IPS-18c (cell line): ENCODE results near the gene GDF10.

Source experiments
- H3K4me3 ChIP-seq: 2 replicates; pipeline ENCODE4 v1.7.0; 2013; ENCODE audit warnings: low read depth, mild to moderate bottlenecking, low read length, moderate library complexity; ENCODE audit not compliant: insufficient read depth
- H3K9me3 ChIP-seq: one replicate; pipeline ENCODE4 v1.6.1; 2013; ENCODE audit warnings: mild to moderate bottlenecking, low read length, moderate library complexity; ENCODE audit not compliant: control insufficient read depth, insufficient read depth

Gene GDF10

DNA sequence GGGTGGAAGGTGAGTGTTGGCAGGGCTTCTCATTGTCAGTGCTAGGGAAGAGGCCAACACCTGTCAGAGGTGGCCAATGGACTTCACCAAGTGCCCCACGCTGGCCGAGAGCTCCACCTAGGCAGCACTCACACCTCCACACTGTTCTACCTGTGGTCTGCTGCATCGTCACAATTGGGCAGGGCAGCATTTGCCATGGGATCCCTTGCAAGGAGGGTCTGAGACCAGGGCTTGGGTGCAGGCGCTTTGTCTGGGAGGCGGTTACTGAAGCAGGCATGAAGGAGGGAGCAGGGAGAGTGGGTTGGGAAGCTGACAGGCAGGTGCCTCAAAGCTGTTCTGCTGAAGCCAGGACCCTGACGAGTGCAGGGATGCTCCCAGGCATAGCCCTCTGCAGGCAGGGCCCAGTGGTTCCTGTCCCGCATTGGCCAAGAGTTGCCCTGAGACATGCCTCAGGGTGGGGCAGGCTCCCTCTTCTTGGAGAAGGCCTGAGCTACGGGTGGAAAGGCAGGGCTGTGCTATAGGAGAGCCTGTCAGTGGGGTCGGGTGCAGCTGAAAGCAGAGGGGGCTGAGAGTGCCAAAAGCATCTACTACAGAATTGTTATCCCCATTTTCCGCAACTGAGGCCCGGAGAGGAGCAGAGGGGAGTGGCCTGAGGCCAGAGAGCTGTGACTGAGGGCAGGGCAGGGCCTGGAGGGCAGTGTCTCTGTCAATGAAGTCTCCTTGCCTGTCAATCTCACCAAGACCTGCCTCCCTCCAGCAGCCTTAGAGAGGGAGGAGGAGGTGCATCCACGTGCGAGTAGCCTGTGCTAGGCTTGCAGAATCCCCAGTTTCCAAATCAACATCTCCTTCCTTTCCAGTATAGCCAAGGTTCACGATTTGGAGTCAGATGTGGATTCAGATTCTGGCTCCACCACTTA, 52.2 kb downstream of the GDF10 start:
- H3K9me3 ChIP-seq = no peaks in the 10 kb centered on the region
- H3K4me3 ChIP-seq = no peak overlapping the region

DNA sequence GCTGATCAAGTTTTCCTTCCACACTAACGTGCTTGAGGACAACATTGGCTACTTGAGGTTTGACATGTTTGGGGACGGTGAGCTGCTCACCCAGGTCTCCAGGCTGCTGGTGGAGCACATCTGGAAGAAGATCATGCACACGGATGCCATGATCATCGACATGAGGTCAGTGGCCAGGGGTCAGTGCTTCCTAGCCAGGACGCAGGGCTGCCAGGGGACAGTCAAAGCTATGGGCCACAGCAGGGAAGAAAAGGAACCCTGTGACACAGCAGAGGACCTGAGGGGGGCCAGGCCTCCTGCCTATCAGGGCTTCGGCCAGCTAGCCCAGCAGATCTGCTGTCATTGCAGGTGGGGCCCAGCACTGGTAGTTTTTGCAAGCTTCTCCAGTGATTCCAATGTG, 53.4 kb downstream of the GDF10 start:
- Histone ChIP-seq H3K4me3 (no peak overlapping the region), H3K9me3 (no peaks in the 10 kb centered on the region)

DNA sequence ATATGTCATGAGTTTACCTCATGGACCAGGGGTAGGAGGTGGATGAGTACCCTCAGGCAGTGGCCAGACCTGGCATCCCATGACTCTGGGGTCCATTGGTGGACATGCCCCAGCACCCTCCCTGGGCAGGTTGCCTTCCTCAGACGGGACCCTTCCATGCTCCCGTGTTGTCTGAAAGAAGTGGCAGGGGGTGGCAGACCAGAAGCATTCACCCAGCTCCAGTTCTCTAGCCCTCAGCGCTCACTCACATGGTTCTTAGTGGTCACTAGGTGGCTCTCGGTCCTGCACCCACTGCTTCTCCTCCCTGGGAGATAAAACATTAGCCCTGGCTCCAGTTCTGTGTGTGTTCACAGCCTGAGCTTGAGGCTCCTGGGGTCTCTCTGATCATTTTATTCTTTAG, 54.2 kb downstream of the GDF10 start:
- Histone ChIP-seq H3K9me3 (no peaks in the 10 kb centered on the region), H3K4me3 (no peak overlapping the region)

DNA sequence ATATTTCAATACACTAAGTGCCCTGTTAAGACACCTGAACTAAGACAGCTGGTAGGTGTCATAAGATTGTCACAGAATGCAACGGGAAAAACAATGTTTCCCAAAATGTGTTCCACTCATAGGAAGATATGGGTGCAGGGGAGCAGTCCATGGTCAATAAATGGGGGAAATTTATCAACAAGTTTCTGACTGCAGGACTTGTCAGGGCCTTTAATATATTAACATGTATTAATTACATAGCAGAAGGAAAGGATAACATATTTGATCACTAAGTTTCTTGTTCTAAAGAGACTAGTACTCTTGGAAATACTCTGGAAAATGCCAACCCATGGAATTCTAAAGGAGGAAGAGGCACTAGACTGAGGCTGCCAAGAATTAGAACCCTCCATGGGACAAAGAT, 54.9 kb downstream of the GDF10 start:
- Histone ChIP-seq H3K4me3 (no peak overlapping the region), H3K9me3 (no peaks in the 10 kb centered on the region)

DNA sequence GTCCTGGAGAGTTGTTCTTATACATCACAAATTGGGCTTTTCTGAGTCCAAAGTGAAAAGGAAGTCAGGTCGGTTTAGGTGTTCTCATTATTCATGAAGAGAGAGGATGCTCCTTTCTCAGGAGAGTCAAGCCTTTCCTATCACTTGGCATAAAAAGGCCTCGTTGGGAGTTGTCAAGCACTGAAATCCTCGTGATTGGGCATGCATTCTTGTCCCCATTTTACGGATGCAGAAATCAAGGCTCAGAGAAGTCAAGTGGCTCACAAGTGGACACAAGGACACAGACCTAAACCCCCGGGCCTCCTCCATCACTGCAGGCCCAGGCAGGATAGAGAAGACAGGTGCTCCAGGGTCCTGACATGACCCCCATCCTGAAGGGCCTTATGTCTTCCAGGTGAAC, 56.7 kb downstream of the GDF10 start:
- Histone ChIP-seq H3K9me3 (no peaks in the 10 kb centered on the region), H3K4me3 (no peak overlapping the region)

DNA sequence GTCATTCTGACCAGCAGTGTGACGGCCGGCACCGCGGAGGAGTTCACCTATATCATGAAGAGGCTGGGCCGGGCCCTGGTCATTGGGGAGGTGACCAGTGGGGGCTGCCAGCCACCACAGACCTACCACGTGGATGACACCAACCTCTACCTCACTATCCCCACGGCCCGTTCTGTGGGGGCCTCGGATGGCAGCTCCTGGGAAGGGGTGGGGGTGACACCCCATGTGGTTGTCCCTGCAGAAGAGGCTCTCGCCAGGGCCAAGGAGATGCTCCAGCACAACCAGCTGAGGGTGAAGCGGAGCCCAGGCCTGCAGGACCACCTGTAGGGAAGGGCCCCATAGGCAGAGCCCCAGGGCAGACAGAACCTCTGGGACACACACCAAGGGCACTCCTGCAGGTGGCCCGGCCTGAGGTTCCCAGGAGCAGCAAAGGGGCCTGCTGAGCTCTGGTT, 57.2 kb downstream of the GDF10 start:
- H3K4me3 ChIP-seq = no peak overlapping the region
- H3K9me3 ChIP-seq = no peaks in the 10 kb centered on the region

DNA sequence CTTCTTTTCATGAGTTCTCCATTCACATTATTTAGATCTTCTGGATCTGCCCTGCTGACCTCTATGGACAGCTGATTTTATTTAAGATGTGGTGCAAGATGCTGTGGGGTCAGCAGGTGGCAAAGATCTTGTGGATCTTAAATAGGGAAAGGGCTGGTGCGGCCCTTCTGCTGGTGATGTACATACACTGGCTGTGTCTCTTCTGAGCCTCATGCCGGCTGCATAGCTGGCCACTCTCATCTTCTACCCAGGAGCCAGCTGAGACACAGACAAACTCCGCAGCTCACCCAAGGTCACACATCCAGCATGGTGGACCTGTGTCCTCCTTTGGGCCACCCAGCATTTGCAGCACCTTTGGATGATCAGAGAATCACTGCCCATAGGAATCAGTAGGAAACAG, 57.9 kb downstream of the GDF10 start:
- Histone ChIP-seq H3K4me3 (no peak overlapping the region), H3K9me3 (no peaks in the 10 kb centered on the region)

DNA sequence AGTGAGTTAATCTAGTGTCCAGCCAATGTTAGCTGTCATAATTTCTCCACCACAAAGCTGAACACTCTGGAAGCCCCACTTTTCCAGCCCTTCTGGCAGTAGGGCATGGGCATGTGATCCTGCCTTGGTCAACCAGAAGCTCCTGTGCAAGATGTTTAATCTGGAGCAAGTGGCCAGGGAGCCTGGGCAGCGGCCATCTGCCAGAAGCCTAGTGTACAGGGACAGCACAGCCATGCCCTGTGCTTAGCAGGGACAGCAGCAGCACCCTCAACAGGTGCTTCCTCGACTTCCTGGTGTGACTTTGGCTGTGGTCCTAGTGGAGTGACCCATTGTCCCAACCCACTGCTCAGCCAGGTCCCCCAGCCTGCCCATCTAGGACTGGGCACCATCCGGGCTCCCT, 58.5 kb downstream of the GDF10 start:
- Histone ChIP-seq H3K9me3 (no peaks in the 10 kb centered on the region), H3K4me3 (no peak overlapping the region)

DNA sequence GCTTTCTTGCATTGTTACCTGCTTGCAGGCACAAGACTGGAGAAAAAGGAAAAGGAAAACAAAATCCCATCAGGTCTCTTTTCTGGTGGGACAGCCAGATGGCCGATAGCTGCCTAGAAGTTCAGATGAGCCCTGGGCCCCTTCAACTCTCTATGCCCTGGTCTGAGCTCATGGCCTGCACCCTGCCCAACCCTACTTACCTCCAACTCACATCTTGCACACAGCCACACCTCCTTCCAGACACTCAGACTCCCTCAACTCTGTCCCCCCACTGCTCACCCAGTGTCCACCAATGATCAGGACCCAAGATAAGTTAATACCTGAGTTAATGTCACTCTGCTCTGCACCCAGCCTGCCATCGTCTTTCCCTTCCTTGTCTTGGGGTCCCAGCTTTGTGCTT, 59.1 kb downstream of the GDF10 start:
- Histone ChIP-seq H3K4me3 (no peak overlapping the region), H3K9me3 (no peaks in the 10 kb centered on the region)

DNA sequence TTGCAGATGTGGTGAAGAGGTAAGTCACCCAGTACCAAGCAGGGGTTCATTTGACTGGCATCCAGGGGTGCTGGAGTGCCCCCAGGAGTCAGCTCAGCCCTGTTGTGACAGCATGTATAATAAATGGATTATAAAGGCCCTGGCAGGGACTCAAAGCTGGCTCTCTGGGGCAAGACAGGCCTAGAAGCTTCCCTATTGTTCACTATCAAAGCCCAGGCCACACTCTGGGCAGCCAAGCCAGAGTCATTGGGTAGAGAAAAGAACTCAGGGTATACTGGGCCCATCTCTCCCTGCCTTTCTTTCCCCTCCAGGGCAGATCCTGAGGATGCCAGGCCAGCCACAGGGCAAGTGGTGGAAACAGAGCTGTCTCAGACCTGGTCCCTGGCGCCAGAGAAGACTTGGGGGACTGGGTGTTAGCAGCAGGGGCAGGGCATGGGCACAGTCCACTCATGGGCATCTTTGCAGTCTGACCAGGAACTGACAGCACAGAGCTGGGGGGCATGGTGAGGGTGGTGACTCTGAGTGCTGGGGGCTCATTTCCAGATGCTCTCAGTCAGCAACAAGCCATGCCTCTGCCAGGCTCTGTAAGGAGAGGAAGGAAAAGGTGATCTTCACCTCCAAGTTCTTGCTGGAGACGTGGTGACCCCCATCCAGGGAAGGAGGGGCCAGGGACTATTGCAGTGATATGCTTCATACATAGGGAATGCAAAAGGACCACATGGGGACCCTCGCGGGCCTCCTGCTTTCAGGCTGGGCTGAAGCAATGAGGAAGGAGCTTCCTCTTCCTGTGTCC, 59.8 kb downstream of the GDF10 start:
- Histone ChIP-seq H3K4me3 (no peak overlapping the region), H3K9me3 (no peaks in the 10 kb centered on the region)

DNA sequence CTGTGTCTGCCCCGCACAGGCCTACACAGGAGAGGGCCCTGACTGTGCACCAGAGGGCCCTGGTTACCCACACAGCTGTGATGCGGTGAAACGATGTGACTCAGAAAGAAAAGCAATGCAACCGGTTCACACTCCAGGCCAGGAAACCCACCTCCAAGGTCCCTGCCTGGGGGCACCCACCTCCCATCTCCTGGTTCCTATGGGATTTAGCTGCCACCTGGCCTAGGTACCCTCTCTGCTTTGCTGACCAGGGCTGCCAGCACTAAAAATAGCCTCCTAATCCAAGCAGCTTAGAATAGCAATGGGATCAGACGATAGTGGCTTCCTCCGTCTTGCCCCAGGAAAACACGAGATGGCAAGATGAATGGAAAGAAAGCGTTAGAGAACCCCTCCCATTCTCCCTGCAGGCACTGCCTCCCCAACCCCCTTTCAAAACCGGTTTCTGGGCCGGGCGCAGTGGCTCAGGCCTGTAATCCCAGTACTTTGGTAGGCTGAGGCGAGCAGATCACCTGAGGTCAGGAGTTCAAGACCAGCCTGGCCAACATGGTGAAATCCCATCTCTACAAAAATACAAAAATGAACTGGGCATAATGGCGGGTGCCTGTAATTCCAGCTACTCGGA, 60.5 kb downstream of the GDF10 start:
- H3K4me3 ChIP-seq = no peak overlapping the region
- no peaks in the 10 kb centered on the region for H3K9me3 ChIP-seq

DNA sequence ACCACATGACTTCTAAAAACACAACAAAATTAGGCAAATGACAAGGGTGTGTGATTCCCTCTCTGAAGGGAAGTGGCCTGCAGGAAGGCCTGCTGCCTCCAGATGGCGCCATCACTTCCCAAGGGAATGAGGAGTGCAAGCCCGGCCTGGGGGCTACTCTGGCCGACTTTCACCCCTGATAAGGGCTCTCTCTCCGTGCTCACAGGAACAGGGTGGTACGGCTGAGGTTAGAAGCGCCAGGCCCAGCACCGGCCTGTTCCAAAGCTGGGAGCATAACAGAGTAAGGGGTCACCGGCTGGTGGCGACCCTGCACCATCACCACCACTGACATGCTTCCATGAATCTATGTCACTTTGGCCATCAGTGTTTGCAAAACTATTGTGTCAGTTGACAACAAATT, 61.3 kb downstream of the GDF10 start:
- Histone ChIP-seq H3K4me3 (no peak overlapping the region), H3K9me3 (no peaks in the 10 kb centered on the region)

DNA sequence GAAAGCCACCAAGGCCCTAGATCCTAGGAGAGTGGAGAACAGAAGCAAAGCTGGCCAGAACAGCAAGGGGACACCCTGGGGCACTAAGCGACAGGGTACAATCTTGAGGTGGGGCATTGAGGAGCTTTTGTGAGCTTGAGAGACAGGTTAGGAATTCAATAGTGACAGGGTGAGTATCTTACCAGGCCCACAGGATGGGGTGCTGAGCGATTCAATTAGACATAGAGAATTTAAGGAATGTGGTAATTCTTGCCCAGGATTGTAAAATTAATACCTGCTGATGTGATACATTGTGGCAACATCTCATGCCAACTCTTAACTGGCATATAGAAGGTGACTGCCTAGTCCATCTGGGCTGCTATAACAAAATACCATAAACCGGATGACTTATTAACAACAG, 62.2 kb downstream of the GDF10 start:
- no peaks in the 10 kb centered on the region for H3K9me3 ChIP-seq
- H3K4me3 ChIP-seq = no peak overlapping the region
